ENCODE measurements around the gene AKAP13. TPM values are rescaled to one million over a fixed set of nuclear protein-coding genes. Genes with fewer than 3 reads are reported as not detected.

The AKAP13 gene
- polyA plus RNA-seq, 2 of the 4 experiments (the other 2 are of a cell fraction): 20.4 to 28.8 TPM

GRCh38 chr15:85781099-85781498 is 400.7 kb downstream of the AKAP13 start:
- no peak overlapping the region for H3K4me3 ChIP-seq
- H3K27ac ChIP-seq: no peak overlapping the region
- no peak for ATAC-seq
- H3K9me3 ChIP-seq: no peaks in the 10 kb centered on the region
- H3K4me2 ChIP-seq: no peak overlapping the region
- WGBS (ENCODE audit: missing lambda C conversion rate): 94% methylated on average over 7 of the region's 7 CpGs
- peaks cover 11% of the 10 kb centered on the region for H3K4me1 ChIP-seq
- CTCF ChIA-PET: interaction anchor here (2.8 kb wide), 1 partner anchor 60 kb away, joined by 12 read pairs; no protein-coding TSS in a partner anchor
- no peak for FAIRE-seq
- POLR2A ChIA-PET: no interaction called here
- TF ChIP-seq CTCF (IDR thresholded peaks at IDR 0.05) (no peak), EP300 (IDR thresholded peaks at IDR 0.05) (no peak), SREBF2 (IDR thresholded peaks at IDR 0.05) (no peak), BHLHE40 (IDR thresholded peaks at IDR 0.05; ENCODE audit: low read depth, low read length) (no peak), CBX2 (IDR thresholded peaks at IDR 0.05; ENCODE audit: borderline replicate concordance, low read depth) (no peak), RAD21 (conservative IDR thresholded peaks at IDR 0.05 in 1 of 2, IDR thresholded peaks at IDR 0.05 in 1 of 2) (no peak), ZFP36 (IDR thresholded peaks at IDR 0.05; ENCODE audit: borderline replicate concordance, partially characterized antibody) (no peak), MYC (IDR thresholded peaks at IDR 0.05; ENCODE audit: borderline replicate concordance, low read length) (no peak), HMGXB4 (CRISPR knock-in tag; IDR thresholded peaks at IDR 0.05; ENCODE audit: borderline replicate concordance) (no peak), NPAS2 (CRISPR knock-in tag; IDR thresholded peaks at IDR 0.05; ENCODE audit: borderline replicate concordance) (no peak)
- DNase-seq (ENCODE audit: low read depth in 1 of 2, low spot score in 1 of 2): no peak

DNA sequence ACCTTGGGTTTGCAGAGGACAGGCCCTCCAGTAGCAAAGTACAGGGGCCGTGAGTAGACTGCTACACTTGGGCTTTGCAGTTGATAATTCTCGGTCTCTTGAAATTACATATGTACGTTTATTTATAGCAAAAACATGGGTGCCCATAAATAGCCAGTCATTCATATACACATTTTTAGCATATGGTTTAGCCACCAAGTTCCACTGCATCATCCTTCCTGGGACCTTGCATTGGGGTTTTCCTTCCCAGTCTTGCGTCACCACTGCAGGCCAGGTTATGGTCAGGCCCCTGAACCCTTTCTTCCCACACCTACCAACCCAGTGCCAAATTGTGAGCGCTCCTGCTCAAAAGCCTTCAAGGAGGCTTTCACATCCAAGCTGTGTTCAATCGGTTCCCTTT is 401.7 kb downstream of the AKAP13 start:
- WGBS (ENCODE audit: missing lambda C conversion rate): 92% methylated on average over 6 of the region's 6 CpGs
- Histone ChIP-seq H3K4me1 (peaks cover 19% of the 10 kb centered on the region), H3K9me3 (no peaks in the 10 kb centered on the region), H3K27ac (no peak overlapping the region), H3K4me2 (no peak overlapping the region), H3K4me3 (no peak overlapping the region)
- ATAC-seq (no peak), FAIRE-seq (no peak), DNase-seq (ENCODE audit: low read depth in 1 of 2, low spot score in 1 of 2) (no peak)
- TF ChIP-seq PBX3 (IDR thresholded peaks at IDR 0.05) (no peak), HOXB13 (CRISPR knock-in tag; IDR thresholded peaks at IDR 0.05; ENCODE audit: low read depth) (no peak), ZSCAN20 (CRISPR knock-in tag; IDR thresholded peaks at IDR 0.05) (no peak), TFCP2L1 (CRISPR knock-in tag; IDR thresholded peaks at IDR 0.05) (no peak), ZFP36 (IDR thresholded peaks at IDR 0.05; ENCODE audit: borderline replicate concordance, partially characterized antibody) (no peak), MAFK (IDR thresholded peaks at IDR 0.05; ENCODE audit: partially characterized antibody) (no peak), RAD21 (conservative IDR thresholded peaks at IDR 0.05 in 1 of 2, IDR thresholded peaks at IDR 0.05 in 1 of 2) (no peak)
- ChIA-PET POLR2A (no interaction called here), CTCF (interaction anchor here (0.9 to 1.2 kb wide), 2 partner anchors 9 to 18 kb away, joined by 3 to 5 read pairs; no protein-coding TSS in a partner anchor)

DNA sequence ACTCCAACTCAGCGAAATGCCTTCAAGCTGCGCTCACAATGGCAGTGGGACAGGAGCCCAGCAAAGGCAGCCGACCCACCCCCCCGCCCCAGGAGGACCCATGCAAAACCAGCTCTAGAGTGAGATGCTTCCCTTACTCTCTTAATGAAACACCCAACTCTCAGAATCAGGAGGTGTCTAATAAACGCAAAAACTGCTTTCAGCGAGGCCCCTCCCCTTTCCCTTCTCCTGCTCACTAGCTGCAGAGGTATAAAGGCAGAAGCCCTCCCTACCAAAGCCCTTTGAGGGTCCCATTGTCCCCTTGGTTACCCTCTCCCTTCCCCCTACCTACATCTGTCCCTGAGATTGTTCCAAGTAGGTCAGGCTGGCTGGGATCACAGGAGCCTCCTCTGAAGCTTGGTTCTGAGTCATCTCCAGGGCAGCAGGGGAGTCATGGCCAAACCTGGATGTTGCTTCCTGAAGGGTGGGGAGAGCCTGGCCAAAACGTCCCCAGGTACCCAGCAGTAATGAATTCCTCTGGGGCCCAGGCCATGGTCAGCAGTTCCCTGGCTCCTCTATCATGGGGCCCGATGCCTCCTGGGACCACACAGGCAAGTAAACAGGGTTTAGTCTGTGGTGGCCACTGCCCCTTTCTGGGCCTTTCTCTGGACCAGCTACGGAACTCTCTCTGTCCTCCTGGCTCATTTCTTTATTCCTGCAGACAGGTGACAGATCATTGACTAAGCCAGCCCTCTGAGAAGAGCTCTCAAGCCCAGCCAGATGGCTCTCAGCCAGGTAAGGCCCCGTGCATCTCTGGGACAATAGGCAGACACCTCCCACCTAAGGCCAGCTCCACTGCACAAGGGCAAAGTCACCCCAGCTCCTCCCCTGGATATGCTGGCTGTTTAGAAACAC is 405.7 kb downstream of the AKAP13 start:
- no peak for FAIRE-seq
- 37% methylated on average over 10 of the region's 10 CpGs for WGBS (ENCODE audit: missing lambda C conversion rate)
- peak; percentile 31 to 83 for DNase-seq (ENCODE audit: low read depth in 1 of 2, low spot score in 1 of 2)
- H3K4me3 ChIP-seq: no peak overlapping the region
- ChIA-PET POLR2A (interaction anchor here (1.1 to 1.3 kb wide), 2 partner anchors 8 to 9 kb away, joined by 4 read pairs; partner anchors contain the start of gene KLHL25), CTCF (interaction anchor here (1.0 to 7.1 kb wide), 5 partner anchors 8 to 72 kb away, joined by 3 to 43 read pairs (median 3); no protein-coding TSS in a partner anchor)
- TF ChIP-seq FOSL2 (IDR thresholded peaks at IDR 0.05) (peak; percentile 24; the same call in 1 of the 2 replicates), FOSL2 (CRISPR knock-in tag; IDR thresholded peaks at IDR 0.05) (peak; percentile 24; the same call in 1 of the 2 replicates), CHD2 (IDR thresholded peaks at IDR 0.05; ENCODE audit: low read length, partially characterized antibody) (no peak)
- H3K4me1 ChIP-seq: peaks cover 19% of the 10 kb centered on the region
- peak overlapping the region; percentile 65 for H3K4me2 ChIP-seq
- H3K27ac ChIP-seq: peak overlapping the region; percentile 41 to 76; a peak in 5 of 6 replicates
- H3K9me3 ChIP-seq: no peaks in the 10 kb centered on the region
- peak; percentile 85 to 88 for ATAC-seq
